ENCODE data around the gene SMARCA2.

GRCh38 chr9:2192356-2192979, 177.3 kb downstream of the SMARCA2 start:
- TF ChIP-seq POLR2A (IDR thresholded peaks at IDR 0.05) (no peak), CTCF (IDR thresholded peaks at IDR 0.05) (no peak)

All from thyroid gland (tissue), 4 donors.